ELR (cell line): ENCODE measurements around the gene EGFL8.
A peak's percentile ranks its signal among the peaks of the same experiment; 100 is the strongest.

Source experiments
- DNase-seq: peaks from one replicate; pipeline ENCODE4 v3.0.0-alpha.2; 2015; ENCODE audit warnings: low read depth

EGFL8 gene

GRCh38 chr6:32146687-32147086, 17.7 kb upstream of the EGFL8 start:
- no peak for DNase-seq

DNA sequence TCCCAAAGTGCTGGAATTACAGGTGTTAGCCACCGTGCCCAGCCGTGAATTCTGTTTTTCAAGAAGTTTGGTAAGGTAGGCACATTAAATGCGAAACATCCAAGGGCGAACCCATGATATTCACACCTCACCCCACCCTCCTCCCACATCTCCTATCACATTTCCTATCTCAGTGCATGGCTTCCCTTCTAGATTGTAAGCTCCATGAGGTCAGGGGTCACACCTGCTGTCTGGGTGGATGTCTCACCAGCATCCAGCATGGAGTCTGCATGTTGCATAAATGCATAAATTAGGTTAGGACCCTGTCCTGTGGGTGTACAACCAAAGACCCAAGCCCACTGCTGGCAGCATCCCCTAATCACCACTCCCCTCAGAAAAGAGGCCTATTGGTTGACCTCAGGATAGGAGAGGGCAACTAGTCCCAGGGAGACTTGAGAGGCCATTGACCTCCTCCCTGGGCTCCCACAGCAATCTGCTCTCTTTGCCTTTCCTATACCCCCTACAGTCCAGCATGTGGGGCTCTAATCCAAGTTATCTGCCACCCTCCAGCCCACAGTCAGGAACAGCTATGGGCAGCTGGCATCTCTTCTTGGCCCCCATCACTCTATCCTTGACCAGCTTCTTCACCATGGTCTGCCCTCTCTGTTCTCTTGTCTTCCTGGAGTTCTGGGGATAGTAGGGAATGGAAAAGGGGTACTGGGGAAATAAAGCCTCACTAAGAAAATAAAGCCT, 16.8 kb upstream of the EGFL8 start:
- DNase-seq, result no peak

DNA sequence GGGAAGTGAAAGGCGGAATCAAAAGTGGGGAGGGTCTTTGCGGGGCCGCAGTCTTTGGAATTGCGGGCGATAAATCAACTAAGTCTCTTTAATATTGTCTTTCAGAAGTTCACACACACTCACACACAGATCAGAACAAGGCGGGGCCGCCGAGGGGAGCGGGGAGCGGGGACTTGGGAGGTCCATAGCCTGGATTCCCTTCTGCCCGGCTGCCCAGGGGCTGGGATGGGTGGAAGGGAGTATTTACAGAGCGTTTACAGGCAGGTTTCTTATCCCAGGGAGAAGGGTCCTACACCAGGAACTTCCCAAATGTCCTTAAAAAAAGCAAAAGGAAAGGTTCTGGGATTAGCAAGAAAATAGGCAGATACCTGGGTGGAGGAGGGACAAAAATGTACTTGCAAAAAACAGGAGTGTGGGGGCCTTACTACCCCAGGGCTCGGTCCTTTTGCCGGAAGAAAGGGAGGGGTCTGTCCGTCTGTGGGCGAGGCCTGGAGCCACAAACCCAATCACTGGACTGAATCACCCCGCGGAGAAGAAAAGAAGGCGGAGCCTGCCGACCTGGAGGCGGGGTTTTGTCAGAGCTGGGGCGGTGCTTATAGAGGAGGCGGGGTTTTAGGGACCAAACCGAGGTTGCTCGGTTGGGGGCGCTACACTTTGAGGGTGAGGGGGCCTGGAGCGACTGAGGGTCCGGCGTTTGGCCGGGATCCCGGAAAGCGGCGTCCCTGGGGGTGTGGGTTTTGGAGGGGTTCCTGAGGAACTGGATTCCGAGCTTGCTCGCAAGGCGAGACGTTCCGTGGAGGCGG, 15.9 kb upstream of the EGFL8 start:
- DNase-seq, result no peak

GRCh38 chr6:32149092-32149755, 15.2 kb upstream of the EGFL8 start:
- DNase-seq, result no peak

DNA sequence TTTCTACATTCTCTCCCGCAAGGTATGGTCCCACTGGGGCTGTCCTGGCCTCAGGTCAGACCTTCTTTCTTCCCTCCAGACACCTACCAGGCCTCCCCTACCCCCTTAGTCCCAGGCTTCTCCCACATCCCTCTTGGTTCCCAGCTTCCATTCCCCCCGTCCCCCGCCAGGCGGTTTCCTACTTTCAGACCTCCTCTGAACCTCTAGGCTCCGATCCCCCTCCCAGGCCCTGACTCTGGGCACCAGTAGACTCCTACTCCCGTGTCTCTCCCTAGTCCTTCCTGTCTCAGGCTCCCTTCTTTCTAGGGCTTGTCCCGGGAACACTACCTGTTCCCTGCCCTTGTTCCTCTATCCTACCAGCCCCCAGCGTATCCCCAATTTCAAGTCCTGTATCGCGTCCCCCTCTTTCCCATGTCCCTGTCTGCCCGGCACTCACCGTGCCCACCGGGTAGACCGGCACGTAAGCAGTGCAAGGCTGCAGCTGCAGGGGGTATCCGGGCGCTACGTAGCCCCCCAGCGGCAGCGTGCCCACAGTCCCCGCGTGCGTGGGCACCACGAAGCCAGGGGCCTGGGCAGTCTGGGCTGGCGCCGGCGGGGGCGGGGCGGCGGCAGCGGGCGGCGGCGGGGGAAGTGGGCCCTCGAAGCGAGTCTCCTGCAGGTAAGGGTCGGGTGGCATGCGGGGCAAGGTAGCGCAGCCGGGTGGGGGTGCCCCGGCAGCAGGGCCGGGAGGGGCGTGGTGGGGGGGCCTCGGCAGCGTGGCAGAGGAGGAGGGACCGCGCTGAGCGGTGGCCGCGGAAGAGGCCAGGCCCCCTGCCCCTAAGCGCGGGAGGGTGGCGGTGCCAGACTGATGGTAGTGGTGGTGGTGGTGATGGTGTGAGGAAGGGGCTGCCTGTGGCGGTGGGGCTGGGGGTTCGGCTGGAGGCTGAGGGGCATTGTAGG, 14.2 kb upstream of the EGFL8 start:
- no peak for DNase-seq

DNA sequence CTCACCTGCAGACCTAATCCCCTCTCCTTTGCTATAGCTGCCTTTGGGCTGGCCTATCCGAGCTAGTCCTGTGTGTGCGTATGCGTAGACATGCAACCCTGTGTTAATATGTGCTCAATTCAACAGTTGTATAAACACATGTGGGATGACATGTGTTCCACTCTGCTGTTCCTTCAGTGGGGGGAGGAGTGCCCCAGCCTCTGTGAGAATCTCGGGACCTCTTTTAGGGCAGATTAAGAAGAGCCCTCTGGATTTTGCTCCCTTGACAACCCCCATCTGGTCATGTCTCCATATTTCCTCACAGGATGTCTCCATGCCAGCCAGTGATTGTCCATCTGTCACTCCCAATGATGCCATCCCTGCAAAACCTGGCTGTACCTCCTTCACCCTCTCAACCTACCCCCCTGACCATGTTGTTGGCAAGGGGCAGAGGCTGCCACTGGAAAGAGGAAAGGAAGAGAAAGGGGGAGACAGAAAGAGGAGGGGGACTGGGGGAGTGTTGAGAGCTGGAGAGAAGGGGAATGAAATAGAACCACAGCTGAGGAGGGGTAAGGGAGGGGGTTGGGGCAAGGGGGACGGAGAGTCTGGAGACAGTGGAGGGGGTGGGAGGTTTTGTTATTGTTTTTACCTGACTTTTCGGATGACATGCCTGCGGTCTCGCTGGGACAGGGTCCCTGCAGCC, 13.1 kb upstream of the EGFL8 start:
- no peak for DNase-seq

- peak; percentile 34 for DNase-seq
Observed at GRCh38 chr6:32151863-32152768, 12.3 kb upstream of the EGFL8 start, which contains the start of gene PRRT1. Gene PRRT1 (minus strand): TSS chr6:32151939. CDS start chr6:32151827, 112 bp downstream.

DNA sequence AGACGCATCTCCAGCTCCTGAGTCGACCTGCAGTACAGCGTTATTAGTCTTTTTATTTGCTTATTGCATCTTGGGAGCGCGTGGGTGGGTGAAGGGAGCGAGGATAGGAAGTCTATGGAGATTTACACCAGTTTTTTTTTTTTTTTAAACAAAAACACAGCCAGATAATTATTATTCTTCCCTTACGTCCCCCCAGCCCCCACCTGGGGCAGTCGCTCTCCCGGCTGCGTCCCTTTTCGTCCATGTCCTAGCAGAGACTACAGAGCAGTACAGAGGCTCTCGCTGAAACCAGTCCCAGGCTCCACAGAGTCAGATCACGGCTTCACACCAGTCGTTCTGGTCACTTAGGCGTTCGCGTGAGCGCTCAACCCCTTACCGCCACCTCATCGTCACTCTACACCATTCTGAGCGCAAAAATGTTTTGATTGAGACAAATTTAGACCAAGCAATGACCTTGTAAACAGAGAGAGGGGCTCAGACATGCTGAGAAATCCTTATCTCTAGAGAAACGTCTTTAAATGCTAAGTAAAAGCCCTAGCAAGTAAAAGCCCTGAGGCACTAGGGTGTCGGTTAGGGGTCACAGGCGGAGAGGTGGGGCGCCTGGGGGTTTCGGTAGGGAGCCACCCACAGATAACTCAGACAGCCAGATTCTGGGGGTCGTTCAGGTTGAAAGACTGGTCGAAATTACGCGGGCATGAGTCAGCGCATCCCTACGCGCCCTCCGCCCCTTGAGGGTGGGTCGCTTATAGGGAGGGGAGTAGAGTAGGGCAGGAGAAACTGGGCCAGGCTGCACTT, 11.4 kb upstream of the EGFL8 start:
- DNase-seq, result peak; percentile 64

DNA sequence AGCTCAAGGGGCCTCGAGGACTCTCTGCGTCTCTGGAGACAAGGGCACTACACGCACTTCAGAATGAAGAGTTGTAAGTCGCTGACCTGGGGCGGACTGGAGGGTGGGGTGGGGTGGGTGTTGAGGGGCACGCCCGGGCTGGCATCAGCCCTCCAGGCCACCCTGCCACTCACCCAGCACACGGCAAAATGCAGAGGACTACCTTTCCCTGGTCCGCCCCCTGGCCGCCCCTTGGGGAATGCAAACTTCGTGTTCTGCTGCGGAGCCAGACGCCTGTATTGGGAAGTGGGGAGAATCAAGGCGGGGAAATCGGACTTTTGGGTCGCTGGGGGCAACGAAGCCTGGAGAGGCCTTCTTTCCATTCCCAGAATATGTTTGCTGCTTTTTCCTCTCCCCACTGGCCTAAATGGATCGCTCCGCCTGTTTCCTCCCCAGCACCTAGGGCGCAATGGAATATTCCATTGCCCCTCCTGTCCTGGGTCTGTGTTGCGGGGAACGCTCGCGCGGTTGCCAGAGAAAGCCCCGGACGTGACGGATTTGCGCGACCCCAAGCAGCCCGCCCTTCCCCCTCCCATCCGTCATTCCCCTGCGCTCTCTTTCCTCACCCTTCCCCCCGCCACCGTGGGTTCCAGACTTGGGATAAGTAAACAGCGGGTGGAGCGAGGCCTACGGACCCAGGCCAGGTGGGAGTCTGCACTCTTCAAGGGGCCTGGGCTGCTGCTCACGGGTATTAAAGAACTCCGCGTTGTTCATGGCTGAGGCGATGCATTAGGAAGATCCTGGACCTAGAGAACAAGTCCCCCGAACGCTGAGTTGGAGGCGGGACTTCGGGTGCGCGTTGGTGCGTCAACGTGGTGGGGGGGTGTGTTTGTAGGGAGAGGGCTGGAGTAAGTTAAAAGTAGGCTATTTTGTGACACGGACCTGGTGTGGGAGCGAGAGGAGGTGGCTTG, 10.6 kb upstream of the EGFL8 start, which contains the start of gene PPT2:
TSS of gene PPT2 (plus strand) at position 578 of the 950 bp plus-strand sequence. CDS start 454 bp downstream, outside the sequence.
- DNase-seq, result peak; percentile 94

DNA sequence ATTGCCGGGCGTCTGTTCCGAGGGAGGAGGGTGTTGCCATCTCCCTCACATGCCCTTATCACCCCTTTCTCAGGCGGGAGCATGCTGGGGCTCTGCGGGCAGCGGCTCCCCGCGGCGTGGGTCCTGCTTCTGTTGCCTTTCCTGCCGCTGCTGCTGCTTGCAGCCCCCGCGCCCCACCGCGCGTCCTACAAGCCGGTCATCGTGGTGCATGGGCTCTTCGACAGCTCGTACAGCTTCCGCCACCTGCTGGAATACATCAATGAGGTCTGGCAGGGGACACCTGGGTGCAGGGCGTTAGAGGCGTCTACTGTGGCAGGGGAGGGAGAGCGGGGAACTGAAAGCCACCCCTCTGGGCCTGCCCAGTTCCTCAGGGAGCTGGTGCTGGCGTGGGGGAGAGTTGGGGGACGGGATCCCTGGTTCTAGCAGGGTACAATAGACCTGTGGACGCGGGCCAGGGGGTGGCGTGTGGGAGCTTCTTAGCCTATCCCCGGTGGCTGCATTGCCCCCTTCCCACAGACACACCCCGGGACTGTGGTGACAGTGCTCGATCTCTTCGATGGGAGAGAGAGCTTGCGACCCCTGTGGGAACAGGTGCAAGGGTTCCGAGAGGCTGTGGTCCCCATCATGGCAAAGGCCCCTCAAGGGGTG, 9.8 kb upstream of the EGFL8 start:
- peak; percentile 80 for DNase-seq

DNA sequence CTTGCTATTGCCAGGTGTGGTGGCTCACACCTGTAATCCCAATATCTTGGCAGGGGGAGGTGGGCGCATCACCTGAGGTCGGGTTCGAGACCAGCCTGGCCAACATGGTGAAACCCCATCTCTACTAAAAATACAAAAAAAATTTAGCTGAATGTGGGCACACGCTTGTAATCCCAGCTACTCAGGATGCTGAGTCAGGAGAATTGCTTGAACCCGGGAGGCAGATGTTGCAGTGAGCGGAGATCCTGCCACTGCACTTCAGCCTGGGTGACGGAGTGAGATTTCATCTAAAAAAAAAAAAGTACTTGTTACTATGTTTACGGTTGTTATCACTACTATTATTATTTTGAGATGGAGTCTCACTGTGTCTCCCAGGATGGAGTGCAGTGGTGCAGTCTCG, 7.5 kb upstream of the EGFL8 start:
- DNase-seq, result no peak

DNA sequence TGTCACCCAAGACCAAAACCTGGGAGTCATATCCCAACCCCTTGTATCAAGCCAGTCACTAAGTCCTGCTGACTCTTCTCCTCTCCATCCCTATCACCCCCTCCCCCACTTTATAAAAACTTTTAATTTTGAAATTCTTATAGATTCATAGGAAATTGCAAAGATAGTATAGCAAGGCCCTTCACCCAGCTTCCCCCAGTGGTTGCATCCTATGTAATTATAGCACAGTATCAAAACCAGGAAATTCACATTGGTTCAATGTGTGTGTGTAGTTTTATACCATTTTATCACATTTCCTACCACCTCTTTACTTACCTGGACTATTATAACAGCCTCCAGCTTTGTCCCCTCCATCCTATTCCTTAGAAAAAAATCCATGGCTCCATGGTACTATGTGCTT, 6.3 kb upstream of the EGFL8 start:
- DNase-seq, result no peak

DNA sequence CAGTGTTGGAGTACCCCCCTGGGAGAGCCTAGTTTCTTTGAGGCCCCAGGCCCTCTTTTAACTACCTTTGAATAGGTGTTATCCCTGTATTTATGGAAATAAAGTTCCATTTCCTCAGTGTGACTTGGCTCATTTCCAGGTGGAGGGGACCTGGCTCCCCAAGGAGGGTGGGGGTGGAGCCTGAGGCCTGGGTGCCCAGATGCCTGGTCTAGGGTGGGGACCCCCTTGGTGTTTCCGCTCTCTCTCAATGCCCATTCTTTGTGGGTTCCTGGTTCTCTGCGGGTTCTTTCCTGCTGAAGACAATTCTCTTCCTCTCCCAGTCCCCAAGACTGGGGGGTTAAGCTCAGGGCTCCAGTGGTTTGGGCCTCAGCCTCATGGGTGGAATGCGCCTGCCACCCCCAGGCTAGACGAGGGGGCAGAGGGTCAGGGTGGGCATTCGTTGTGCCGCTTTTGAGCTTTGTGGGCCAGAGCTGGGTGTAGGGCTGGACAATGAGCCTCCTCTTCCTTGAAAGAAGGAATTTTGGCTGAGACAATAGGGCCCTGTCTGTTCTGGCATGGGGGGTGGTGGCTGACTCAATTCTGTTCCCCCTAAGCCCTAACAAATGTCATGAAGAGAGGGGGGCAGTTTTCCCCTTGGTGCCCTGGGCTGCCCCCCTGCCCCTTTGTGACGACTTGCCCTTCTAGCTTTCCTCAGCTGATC, 686 bp upstream of the EGFL8 start:
- DNase-seq, result no peak

DNA sequence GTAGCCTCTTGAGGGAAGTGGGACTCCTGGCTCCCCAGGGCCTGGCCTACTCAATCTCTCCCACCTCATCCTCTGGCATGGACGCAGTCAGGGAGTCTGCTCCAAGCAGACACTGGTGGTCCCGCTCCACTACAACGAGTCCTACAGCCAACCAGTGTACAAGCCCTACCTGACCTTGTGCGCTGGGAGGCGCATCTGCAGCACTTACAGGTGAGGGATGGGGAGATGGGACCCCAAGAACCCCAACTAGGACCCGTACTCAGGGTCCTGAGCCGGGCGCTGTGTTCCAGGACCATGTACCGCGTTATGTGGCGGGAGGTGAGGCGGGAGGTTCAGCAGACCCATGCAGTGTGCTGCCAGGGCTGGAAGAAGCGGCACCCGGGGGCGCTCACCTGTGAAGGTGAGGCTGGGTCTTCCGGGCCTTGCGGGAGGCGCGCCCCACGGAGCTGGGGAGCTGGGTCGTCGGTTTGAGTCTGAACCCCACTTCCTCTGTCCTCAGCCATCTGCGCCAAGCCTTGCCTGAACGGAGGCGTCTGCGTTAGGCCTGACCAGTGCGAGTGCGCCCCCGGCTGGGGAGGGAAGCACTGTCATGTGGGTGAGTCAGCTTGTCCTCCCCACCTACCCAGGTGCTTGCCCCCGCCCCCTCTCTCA, 2.1 kb downstream of the EGFL8 start:
- no peak for DNase-seq

DNA sequence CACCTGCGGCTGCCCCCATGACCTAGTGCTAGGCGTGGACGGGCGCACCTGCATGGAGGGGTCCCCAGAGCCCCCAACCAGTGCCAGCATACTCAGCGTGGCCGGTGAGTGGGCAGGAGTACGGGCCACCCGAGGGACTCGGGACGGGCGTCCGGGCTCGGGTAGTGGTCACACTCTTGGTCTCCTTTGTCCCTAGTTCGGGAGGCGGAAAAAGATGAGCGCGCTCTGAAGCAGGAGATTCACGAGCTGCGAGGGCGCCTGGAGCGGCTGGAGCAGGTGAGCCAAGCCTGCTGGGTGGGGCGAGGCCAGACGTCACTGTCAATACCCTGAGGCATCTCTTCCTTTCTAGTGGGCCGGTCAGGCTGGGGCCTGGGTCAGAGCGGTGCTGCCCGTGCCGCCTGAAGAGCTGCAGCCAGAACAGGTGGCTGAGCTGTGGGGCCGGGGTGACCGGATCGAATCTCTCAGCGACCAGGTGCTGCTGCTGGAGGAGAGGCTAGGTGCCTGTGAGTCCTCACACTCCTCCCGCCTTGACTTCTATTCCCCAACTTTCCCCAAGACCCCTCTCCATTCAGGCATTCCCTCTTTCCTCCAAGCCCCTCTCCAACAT, 2.9 kb downstream of the EGFL8 start:
- DNase-seq, result no peak

DNA sequence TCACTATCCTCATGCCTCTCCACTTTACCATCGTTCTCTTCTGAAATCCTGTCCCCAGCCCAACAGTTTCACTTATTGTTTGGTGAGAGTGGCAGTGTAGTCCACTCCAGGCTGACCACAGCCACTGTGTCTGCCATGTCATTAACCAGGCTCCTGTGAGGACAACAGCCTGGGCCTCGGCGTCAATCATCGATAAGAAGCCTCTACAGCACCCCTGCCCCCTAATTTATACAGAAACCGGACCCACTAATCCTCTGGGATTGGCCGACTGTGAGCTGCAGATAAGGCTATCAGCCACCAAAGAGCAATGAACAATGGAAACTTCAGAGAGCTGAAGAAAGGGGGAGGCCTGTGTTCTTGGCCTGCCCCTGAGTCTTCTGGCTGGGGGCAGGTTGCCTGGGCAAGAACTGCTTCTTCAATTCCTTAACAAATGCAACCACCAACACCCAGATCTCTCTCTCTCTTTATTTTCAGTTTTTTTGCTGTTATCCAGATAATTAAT, 3.4 kb downstream of the EGFL8 start:
- no peak for DNase-seq
